Hepatocyte (in vitro differentiated cells): ENCODE measurements around the gene MYH7.

Experiments
- CTCF ChIP-seq: fragments of 200-600 bp; sonication (generic); IDR thresholded peaks from 2 replicates; pipeline ENCODE4 v1.5.1; 2016; ENCODE audit warnings: antibody characterized with exemption, mild to moderate bottlenecking; ENCODE audit not compliant: poor library complexity
- EZH2 ChIP-seq: fragments of 200-600 bp; sonication (generic); IDR thresholded peaks from 2 replicates; pipeline ENCODE4 v1.6.1; 2016; ENCODE audit warnings: antibody characterized with exemption, mild to moderate bottlenecking, borderline replicate concordance

GRCh38 chr14:23405516-23406025 lies 29.9 kb downstream of the MYH7 start:
- TF ChIP-seq CTCF (no peak), EZH2 (no peak)
